Ecto neural progenitor cell (in vitro differentiated cells): Measurements from ENCODE around the gene RGS3.
A peak's percentile ranks its signal among the peaks of the same experiment; 100 is the strongest.
"Not testable (repeated sequence)": the region's sequence is repeated elsewhere in the genome, so short reads cannot be mapped to it uniquely, and the experiment has no call there.

Experiments
- DNase-seq: peaks from one replicate; pipeline ENCODE4 v3.0.0-alpha.2; 2018; ENCODE audit warnings: low spot score

RGS3 gene

DNA sequence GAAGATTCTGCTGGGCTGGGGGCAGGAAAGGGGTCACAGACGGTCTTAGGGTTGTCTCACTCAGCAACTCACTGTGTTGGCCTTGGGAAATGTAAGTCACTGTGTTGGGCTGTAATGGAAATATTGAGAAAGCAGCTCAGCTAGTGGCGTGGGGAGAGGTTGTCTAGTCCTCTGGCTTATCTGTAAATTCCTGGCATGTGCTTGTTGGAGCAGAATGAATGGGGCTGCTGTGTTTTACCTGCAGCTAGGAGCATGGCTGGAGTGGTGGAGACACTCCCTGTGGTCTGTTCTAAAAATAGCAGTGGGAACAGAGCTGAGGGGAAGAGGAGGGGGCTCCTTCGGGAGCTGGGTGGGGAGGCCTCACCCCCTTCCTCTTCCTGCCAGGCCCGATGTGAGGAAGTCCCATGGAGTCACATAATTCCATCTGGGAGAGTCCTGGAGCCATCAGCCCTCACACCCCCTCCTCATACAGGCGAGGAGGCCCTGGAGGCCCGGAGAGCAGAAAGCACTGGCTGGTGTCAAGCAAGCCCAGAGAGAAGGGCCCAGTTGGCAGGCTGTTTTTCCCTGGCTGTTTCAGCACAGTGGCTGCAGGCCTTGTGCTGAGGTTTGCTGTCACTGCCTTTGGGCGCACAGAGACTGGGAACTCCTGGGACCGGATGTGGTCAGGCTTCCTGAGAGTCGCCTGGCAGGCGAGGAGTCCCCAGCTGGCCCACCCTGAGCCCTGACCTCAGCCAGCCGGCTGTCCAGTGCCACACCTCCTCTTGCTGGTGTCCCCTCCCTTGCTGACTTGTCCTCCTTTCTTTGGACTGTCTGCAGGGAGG is 84.9 kb downstream of the RGS3 start:
- no peak for DNase-seq

DNA sequence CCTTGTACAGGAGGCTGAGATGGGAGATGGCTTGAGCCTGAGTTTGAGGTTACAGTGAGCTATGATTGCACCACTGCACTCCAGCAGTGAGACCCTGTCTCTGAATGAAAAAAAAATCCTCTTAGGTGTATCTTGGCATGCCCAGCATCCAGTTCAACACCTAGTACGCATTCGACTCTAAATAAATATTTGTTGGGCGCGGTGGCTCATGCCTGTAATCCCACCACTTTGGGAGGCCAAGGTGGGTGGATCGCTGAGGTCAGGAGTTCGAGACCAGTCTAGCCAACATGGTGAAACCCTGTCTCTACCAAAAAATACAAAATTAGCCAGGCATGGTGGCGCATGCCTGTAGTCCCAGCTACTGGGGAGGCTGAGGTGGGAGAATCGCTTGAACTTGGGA is 86.4 kb downstream of the RGS3 start:
- DNase-seq: not testable (repeated sequence)

DNA sequence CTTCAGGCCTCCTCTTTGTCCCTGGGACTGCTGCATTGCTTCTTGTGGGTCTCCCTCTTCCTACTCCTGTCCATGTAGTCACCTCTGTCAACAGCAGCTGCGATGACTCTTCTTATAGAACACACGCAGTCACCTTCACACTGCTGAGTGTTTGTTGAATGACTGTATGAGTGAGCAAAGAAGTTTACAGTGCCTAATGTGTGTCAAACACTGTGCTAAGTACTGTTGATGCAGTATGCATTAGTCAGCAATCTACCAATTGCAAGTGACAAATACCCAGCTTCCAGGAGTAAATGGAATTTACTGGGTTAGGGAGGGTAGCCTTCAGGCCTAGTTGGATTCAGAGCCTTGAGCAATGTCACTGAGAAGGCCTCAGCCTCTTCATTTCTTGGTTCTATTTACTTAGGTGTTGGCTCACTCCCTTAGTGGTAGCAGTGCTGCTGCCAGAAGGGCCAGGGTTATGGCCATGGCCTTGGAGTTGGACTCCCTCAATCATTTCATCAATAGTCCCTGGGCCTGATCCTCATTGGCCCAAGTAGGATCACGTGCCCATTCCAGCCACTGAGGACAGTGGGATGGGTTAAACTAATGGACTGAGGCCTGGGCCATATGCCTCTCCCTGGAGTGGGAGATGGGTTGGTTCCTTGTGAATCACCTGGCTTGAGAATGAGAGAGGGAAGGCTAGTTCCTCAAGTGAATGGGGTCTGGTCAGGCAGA is 93.5 kb downstream of the RGS3 start:
- DNase-seq: no peak

DNA sequence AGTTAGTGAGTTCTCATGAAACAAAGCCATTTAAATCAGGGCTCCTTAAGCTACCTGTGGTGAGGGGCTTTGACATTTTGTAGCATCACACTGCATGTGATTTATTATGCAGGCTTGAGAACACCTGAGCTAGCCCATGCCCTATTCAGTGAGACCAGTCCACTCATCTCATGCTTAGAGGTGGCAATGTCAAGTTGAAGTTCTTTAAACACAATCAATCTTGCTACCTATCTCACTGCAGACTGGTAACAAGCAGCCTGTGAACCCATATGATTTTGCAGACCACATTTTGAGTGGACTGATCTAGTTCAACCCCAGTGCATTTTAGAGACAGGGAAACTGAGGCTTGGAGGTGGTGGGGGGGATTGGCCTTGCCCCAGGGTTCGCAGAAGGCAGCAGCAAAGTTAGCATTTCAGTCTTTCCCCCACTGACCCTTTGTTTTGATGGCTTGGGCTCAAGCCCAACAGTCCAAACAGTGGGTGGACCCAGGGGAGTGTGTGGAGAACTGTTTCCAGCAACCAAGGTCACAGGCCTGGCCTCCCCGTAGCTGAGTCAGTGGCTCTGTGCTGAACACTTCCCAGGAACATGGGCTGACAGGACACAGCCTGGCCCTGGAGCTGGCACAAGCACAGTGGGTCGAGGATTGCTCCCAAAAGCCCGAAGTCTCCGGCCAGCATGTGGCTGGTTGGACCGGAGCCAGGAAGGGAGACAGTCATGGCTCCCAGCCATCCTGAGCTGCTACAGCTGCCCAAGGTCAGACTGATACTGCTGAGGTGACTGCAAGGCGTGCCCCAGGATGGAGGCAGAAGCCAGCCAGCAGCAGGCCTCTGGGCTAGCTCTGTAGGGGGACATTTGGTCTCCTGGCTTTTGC is 95.3 kb downstream of the RGS3 start:
- no peak for DNase-seq

DNA sequence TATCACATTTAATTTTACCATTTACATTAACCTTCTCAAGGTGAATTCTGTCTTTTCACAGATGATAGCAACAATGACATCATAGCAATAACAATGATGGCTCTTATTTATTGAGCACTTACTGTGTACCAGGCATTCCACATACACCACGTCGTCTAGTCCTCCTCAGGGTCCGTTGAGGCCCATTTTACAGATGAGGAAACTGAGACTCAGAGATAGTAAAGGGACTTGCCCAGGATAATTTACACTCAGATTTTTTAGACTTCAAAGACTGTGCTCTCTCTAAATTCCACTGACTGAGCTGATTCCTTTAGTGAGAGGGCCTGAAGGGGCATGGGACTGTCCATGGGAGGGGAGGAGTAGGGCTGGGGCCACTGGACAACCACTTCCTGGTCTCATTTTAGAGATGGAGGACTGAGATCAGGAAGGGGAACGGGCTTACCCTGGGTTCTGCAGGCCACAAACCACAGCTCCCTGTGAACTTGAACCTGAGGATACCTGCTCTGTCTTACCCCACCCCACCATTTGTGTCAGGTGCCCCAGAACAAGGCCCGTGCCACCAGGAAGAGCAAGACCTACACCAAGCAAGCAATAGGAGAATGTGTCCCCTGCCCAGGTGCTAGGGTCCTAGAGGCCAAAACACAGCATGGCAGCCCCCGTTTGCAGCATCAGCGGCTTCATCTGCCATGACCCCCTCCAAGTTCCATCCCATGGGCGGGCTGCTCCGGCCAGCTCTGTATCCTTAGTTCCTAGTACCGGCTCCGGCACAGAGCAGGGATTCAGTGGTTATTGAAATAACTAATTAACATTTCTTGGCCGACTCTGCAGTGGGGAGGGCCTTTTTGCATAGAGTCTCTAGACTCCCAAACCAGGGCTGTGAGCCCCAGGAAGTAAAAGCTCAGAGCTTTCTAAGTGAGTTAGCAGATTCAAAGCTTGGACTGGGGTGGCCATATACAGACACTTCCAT is 96.6 kb downstream of the RGS3 start:
- DNase-seq: no peak

DNA sequence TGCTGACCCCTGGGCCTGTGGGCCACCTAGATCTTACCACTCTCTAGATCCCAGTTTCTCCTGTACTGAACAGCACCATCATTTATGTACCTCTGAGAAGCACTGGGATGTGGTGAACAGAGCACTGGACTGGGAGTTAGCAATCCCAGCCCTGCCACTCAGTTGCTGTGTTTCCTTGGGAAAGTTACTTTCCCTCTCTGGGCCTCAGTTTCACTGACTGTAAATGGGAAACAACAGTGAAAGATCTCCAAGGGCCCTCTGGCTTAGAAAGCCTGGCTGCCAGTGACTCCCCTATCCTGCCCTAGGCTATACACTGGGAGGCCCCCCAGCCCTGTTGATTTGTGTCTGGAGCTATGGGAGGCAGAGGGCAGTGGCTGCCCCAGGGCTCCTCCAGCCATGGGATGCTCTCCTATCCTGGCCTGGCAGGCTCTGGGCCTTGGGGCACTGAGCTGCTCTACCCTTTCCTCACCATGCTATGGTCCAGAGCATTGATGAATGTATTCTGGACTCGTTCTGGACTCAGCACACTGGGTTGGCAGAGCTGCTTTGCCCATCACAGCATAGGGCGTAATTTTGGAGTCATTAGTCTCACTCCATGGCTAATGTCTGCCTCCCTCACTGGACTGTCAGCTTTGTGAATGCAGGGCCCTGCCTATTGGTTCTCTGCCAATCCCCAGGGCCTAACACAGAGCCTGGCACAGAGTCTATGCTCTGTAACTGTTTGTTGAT is 99.3 kb downstream of the RGS3 start:
- DNase-seq: no peak

DNA sequence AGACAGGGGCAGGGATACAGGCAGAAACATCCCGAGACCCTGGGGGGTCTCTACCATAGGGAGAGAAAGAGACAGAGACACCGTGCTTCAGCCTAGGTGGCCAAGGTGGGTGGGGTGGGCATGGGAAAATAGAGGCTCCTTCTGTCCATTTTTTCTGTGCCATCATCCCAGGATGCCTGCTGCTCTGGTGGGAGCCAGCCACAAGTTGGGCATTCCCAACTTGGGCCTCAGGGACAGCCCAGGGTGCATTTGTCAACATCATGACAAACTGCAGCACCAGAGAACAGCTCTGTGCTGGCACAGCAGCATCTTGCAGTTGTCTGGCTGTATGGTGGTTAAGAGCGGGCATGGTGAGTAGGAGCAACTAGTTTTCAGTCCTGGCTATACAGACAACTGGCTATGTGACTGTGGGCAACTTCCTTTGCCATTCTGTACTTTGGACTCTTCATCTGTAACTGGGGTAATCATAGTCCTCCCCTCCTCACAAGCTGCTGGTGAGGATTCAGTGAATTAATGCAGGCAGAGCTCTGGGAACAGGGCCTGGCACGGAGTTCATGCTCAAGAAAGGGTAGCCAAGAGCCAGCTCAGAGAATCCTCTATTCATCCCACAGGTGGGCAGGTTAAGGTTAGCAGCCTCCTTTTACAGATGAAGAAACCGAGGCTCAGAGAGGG is 100.4 kb downstream of the RGS3 start:
- no peak for DNase-seq

DNA sequence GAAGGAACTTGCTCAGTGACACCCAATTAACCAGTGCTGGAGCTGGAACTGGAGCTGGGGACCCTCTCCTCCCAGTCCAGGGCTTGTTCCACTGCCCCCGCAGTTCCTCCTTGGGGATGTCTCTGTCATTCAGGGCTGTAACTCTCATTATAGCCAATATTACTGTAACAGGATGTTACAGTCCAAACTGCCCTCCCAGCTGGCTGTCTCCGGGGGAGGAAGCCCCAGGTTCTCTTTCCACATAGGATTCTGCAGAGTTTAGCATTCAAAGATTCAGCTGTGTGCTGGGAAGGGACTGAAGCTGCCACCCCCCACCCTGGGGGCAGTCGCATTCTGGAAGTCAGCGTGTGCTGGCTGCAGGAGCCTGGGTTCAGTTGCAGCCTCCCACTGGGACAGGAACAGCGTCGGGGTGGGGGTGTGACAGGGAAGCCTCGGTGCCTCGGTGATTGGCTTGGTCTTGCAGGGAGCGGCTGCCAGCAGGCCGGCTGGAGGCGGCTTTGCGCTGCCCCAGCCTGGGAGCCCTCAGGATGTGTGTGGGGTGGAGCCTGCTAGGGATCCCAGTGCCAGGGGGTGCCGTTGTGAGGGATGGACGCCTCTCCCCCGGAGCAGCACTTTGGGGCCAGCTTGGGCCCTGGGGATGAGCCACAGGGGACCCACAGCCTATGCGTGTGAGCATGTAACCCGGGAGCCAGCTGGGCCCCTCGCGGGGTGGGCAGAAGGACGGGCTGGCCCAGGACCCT is 101.1 kb downstream of the RGS3 start:
- DNase-seq: peak; percentile 71

DNA sequence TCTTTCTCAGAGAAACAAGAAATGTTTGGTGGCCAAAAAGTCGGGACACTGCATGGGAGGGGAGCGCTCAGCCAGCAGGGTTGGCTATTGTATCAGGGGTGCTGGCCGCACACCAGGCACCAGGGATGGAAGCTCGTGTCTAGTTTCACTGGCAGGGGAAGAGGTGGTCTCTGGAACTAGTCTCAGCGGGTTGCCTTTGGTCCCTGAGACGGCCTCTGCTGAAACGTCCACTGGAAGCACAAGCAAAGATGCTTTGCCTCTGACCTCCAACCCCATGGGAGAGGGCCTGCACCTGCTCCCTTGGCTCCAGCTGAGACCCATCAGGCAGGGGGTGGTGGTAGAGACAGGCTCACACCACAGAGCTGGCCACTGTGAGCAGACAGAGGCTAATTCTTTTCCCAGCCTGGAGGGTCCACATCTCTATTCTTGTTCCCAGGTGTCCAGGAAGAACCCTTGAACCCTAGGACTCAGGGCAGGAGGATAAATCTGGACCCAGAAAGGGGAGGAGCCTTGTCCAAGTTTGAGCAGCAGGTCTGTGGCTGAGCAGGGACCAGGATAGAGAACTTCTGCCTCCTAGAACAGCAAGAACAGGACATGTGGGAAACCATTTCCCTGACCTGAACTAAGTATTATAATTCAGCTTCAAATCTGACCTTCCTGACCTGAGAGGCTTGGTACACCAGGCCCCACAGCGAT is 102.6 kb downstream of the RGS3 start:
- no peak for DNase-seq

DNA sequence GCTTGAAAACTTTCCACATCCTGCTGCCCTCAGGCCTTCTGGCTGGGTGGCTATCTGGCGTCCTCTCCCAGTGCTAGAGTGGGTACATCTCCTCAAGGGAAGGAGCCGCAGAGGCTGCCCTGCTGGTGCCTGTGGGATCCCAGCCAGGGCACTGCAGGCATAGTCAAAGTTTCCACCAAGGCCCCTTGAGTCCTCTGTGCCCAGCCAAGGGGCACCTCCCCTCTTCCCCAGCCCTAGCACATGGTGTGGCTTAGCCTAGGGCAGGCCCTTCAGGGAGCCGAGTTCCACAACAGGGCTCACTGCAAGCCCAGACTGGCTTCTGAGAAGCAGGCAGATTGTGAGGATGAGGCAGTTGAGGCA is 103.2 kb downstream of the RGS3 start:
- DNase-seq: no peak

DNA sequence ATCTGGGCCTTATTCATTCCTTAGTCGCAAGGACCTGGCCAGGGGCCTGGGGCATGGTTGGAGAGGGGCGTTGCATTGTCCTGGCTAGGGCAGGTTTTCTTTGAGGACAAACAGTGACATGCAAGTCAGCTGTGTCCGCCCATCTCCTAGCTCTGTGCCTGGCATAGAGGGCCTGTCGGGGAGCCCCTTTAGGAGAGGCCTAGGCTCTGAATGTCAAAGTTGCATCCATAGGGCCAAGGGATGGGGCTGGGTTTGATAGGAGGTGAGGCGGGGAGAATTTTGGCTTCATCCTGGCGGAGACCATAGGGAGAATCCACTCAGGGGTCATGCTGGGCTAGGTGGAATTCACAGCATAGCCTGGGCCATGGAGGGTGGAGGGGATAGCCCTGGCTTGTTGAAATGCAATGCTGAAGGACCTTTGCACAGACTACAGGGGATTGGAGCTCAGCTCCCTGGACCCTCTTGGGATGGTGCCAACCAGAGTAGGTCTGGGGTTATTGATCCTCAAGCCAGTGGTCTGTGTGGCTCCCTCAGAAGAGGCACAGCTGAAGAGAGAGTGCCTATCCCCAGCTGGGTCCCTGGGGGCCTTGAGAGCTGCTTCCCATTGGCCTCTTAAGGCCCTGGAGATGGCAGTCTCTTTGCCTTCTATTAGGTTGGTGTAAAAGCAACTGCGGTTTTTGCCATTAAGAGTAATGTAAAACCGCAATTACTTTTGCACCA is 104.0 kb downstream of the RGS3 start:
- no peak for DNase-seq

DNA sequence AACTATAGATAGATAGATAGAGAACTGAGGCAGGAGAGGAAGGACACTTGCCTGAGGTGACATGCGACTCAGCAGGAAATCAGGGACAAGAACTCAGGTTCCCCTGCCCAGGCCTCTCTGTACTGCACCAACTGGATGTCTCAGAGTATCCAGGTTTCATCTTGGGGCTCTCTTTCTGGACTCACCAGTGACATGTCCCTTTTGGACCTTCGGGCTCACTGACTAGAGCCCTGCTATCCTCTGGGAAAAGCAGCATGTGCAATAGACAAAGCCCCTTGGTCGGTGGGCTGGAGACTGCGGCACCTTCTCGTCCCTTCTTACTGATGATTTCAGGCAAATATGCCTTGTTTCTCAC is 104.5 kb downstream of the RGS3 start:
- no peak for DNase-seq

DNA sequence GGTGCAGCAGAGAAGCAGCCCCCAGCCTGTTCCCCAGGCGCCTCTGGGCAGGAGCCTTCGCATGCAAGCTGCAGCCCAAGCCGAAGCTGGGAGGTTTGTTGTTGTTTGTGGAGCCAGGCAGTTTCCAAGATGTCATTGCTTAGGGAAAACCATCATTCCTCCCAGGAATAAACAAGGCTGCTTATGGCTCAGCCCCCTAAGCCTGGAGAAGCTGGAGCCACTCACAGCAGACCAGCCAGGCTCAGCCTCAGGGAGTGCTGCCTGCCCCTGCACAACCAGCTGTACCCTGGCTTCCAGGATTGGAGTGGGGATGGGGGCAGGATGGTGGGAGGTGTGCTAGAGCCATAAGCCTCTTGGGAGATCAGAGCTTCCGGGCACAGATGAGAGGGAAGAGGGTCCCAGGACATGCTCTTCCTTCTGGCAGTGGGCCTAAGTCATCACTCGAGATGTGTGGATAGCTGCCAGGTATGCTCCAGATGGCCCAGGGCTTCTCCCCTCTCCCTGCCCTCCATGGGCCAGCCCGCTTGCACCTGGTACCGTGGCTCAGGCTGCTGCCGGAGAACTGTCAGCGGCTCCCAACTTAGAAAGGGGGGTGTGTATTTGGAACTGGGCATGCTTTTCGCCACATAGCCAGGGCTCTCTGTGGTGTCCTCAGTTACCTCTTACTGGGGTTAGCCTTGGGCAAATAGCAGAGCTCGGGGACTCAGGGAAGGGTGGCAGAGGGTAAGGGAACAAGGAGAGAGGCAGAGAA is 105.2 kb downstream of the RGS3 start:
- no peak for DNase-seq

DNA sequence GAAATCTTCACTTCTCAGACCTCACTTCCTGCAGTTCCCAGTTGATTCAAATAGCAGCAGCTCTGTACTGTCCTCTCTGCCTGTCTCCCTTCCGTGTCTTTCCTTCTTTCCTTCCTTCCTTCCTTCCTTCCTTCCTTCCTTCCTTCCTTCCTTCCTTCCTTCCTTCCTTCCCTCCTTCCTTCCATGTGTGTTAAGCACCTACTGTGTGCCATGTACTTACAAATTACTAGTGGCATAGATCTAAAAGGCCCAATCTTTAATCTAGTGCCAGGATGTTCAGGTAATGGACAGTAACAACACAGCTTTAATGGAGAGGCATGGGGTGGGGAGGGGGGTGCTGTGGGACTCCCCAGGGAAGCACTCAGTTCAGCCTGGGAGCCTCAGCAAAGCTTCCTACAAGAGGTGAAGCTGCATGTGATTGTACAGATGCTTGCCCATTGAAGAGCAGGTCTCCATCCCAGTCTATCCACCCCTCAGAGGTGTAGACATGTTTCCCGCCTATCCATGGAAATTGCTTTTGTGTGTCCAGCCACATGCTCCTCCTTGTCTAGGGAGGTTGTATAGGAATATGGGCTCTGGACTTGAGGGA is 106.0 kb downstream of the RGS3 start:
- DNase-seq: no peak

DNA sequence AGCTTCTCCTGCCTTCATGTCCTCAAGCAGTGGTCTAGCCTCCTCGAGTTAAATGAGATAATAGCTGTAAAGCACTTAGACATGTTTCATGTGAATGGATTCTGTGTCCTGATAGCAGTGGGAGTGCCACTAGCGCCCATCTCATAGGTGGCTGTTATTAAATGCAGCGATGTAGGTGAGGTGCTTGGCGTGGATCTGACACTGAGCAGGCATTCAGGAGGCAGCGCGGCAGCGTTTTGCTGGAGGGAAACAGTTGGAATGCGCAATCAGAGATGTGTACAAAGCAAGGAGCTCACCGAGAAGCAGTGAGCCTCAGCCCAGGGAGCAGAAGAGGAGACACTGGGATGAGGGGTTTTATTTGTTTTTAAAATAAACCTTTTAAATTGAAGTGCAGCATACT is 106.6 kb downstream of the RGS3 start:
- DNase-seq: no peak

DNA sequence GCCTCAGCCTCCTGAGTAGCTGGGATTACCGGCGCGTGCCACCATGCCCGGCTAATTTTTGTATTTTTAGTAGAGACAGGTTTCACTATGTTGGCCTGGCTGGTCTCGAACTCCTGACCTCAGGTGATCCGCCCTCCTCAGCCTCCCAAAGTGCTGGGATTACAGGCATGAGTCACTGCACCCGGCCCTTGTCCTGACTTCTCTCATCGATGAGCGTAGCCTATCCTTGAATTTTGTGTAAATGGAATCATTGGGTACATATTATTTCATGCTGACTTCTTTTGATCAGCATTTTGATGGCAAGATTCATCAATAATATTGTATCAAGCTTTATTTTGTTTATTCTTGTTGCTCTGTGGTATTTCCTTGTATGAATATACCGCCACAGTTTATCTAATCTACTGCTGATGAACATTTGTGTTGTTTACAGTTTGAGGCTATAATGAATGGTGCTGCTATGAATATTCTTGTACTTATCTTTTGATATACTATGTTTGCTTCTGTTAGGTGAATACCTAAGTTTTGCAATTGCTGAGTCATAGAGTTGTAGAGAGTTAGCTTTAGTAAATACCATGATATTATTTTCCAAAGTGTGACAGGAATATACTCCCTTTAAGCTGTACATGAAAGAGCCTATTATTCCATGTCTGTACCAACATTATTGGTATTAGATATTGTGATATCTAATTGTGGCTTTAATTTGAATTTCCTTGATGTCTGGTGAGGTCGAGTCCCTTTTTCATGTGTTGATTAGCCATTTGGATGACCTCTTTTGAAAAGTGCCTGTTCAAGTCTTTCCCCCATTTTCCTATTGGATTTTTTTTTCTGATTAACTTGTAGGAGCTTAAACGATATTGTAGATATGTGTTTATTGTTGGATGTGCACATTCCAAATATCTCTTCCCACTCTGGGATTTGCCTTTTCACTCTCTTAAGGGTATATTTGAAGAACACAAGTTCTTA is 107.5 kb downstream of the RGS3 start:
- DNase-seq: no peak
